HL-60/S4 treated with phorbol 12-myristate 13-acetate at 8.2 ng/mL for 4 days and 3 days (cell line): Measurements from ENCODE around the gene GIGYF1.

Experiments used
- in situ Hi-C: fragments of 300-500 bp; cut with MboI; formaldehyde crosslinking; loops from 2 replicates; pipeline ENCODE4 v1.15.0; 2022; ENCODE audit warnings: low sequenced_read_pairs

Gene GIGYF1

DNA sequence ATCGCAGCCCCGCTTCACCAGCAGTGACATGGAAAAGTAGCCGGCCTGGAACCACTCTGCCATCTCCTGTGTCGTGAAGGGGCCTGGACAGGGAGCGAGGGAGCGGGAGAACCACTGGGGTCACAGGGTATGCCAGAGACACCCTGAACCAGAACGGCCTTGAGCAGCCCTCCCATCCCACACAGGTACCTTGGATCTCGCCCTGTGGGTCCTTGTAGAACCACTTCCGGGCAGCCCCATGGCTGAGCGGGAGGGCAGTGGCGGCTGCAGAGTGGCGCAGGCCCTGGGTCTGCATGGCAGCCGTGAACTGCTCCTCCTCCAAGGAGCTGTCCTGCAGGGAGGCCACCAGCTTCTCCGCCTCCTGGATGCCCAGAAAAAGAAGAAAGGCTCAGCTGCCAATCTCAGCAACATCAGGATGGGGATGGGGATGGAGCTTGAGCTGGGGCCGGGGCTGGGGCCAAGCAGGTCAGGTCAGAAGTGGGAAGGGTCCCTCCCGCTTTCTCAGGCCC, 9.5 kb downstream of the GIGYF1 start:
- in situ Hi-C loops = no loop called here

DNA sequence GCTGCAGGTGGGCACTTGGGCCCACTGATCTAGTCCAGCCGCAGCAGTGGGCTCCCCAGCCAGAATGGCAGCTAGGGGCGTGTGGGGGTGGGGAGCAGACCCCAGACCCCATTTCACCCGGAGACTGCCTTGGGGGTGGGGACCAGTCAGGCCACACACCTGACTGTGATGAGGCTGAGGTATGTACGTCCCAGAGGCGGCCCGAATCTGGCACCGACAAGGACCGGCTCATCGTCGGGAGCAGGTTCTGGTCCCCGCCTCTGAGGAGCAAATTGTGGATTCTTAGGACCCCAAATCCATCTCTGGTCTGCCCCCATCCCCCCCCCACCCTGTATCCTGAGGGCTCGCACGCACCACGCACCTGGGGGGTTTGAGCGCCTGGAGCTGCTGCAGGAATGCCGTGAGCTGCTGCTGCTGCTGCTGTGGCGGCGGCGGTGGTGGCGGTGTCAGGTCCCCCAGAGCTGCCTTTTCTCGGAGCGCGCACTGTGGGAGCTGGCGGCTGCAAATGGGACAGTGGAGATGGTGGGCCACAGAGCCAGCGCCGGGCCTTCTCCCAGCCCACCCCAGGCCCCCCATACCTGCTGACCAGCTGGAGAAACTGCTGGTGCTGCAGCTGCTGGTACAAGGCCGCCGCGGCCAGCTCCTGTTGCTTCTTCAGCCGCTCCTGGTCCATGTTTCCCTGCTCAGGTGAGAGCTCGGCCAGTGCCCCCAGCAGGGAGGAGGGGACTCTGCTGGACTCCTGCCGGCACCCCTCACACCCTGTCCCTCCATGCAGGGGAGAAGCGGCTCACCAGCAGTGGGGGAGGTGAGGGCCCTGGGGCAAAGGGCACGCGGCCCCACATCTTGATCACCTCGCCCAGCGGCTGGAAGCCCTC, 10.2 kb downstream of the GIGYF1 start:
- in situ Hi-C loops = no loop called here

DNA sequence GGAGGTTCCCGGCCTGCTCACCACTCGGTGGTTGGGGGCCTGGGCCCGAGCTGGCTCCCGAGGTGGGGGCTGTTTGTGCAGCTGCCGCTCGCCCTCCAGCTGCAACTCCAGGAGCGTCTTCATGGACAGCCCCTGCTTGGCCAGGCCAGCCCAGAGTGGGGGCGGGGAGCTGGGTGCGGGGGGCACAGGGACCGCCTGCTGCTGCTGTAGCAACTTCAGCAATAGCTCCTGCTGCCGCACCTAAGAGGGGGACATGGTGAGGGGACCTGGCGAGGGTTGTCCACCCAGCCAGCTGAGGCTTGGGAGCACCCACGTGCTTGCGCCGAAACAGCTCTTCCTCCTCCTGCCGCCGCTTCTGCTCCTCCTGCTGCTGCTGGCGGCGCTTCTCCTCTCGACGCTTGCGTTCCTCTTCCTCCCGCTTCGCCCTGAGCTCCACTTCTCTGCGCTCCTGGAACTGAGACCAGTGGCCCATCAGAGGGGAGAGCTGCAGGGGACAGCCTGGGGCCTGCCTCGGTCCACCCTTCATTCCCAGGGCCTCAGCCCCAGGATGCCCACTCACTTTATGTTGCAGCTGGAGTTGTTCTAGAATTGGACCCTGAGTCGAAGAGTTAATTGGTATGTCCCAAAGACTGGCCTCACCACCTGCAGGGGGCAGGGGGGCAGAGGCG, 10.9 kb downstream of the GIGYF1 start:
- in situ Hi-C loops = no loop called here

DNA sequence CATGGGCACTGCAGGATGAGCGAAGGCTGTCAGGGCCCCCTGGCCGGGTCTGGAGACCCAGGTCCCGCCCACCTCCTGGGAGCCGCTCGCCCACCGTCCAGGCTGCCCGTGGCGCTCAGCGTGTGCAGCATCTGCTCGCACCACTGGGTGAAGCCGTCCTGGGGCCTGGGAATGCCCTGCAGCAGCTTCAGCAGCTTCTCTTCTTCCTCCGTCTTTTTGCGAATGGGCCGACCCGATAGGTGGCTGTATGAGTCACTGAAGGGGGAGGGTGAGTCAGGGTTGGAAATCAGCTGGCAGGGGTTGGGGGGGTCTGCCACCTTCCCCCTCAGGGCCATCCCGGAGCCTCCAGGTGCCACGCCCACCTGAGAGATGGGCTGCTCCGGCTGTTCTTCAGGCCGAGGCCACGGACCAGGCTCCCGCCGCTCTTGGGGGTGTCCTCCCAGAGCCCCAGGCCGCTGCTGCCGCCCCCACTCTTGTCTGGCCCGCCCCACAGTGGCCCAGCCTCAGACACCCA, 11.8 kb downstream of the GIGYF1 start:
- in situ Hi-C loops = no loop called here

DNA sequence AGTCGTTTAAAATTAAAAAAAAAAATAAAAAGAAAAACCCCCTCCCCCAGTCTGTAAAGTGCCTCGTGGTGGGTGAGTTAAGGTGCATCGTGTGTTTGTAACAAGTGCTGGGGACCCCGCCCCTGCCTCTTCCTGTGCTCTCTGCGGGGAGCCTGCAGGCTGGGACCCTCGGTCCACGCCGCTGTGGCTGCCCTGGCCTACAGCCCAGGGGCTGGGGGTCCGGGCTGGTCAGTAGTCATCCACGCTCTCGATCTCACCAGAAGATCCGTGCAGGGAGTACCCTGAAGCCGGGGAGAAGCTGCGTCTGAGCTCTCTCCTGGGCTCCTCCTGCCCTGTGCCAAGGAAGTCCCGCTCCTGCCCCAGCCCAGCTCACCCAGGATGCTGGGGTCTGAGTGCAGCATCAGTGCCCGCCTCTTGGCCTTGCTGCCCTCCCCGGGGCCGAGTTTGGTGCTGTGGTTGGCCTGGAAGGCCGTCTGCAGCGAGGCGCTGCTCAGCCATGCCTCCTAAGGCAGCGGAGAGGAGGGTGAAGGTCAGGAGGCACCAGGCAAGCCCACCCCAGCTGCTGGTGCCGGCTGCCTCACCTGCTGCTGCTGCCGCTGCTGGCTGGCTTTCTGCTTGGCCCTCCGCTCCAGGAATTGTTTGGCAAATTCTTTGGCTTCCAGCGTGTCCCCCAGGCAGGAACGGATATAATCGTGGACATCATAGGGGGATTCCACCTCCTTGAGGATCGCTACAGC, 12.4 kb downstream of the GIGYF1 start:
- in situ Hi-C loops = no loop called here

DNA sequence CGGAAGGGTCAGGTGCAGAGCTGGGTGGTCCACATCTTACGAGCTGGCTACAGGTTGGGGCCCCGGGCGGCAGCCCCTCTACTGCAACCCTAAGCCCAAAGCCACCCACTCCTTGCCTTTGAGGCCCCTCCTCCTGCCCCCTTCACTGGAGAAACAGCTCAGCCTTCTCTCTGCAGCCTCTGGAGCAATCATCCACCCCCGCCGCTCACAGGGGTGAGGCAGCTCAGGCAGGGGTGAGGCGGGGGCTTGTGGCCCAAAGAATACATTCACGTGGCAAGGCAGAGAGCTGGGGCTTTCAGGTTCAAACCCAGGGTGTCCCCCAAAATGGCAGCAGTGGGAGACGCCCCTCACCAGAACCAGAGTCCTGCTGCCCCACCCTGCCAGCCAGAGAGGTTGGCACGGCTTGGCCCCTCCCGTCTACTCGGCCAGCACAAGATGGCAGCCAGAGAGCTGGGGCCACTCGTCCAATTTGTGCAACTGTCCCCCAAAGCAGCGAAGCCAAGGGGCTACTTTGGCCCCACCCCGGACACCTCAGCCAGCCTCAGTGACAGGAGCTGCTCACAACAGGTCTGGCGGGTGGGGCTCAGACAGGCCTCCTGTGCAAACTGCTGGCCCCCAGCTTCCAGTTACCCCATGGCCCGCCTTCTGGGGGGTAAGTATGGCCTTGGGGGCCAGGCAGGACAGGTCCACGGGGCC, 13.3 kb downstream of the GIGYF1 start:
- in situ Hi-C loops = no loop called here

DNA sequence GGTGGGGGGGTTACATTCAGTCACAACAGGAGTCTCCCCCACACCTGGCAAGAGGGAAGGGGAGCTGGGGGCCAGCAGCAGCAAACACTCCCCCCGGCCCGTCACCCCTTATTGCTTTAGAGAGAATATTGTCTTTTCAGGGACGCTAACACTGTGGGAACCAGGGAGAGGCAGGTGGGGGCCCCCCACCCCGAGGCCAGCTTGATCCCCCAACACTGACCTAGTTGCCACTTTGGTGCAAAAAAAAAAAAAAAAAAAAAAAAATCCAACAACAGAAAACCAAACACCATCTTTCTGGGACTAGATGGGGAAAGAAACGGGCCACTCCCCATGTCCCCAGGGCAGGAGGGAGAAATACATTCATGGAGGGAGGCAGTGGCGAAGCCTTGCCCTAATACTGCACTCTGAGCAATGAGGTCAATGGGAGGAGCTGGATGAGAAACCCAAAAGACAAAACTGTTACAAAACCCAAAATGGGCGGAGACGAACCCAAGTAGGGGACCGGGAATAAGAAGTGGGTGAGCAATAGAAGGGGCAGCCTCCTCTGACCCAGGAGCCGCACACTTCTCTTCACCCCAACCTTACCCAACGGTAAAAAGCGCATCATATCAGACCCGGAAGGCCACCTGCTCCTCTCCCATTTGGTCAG, 14.0 kb downstream of the GIGYF1 start:
- in situ Hi-C loops = no loop called here

DNA sequence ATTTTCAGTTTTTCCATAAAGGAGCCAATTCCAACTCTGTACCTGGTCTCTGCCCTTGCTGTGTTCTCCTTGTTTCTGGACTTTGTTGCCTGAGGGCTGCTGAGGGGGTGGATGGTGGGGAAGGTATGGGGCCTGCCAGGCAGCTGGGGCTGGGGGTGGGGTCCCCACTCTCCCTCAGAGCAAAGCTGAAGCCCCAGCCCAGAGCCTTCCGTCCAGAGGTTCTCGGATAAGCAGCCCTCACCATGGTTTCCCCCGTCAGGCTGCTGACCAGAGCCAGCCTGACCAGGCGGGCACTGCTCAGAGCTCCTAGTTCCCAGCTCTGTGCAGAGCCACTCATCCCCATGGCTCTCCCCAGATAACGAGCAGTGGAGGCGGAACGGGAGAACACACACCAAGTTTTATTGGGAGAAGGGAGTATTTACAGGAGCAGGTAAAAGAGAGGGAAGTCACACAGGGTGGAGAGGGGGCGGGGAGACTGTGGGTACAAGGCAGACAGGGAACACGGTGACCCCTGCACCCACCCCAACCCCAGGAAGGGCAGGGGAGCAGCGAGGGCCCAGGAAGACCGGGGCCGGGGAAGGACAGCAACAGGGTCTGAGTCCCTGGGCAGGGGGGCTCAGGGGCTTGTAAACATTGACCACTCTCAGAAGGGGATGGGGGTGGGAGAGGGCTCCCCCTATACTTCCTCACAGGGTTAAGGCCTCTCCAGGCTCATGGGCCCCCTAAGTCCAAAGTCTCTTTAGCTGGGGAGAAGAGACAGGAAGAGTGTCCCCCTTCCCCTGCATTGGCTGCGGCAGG, 14.7 kb downstream of the GIGYF1 start:
- in situ Hi-C loops = no loop called here

DNA sequence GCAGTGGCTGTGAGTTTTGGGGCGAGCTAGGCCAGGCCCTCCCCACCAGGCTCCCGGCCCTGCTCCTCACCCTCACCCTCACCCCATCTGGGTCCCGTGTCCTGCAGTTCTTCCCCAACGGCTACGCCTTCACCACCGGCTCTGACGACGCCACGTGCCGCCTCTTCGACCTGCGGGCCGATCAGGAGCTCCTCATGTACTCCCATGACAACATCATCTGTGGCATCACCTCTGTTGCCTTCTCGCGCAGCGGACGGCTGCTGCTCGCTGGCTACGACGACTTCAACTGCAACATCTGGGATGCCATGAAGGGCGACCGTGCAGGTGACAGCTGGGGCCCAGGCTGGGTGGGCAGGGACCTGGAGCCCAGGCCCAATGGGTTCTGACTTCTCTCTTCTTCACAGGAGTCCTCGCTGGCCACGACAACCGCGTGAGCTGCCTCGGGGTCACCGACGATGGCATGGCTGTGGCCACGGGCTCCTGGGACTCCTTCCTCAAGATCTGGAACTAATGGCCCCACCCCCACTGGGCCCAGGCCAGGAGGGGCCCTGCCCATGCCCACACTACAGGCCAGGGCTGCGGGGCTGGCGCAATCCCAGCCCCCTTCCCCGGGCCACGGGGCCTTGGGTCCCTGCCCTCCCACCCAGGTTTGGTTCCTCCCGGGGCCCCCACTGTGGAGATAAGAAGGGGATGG, 15.6 kb downstream of the GIGYF1 start:
- in situ Hi-C loops = no loop called here

DNA sequence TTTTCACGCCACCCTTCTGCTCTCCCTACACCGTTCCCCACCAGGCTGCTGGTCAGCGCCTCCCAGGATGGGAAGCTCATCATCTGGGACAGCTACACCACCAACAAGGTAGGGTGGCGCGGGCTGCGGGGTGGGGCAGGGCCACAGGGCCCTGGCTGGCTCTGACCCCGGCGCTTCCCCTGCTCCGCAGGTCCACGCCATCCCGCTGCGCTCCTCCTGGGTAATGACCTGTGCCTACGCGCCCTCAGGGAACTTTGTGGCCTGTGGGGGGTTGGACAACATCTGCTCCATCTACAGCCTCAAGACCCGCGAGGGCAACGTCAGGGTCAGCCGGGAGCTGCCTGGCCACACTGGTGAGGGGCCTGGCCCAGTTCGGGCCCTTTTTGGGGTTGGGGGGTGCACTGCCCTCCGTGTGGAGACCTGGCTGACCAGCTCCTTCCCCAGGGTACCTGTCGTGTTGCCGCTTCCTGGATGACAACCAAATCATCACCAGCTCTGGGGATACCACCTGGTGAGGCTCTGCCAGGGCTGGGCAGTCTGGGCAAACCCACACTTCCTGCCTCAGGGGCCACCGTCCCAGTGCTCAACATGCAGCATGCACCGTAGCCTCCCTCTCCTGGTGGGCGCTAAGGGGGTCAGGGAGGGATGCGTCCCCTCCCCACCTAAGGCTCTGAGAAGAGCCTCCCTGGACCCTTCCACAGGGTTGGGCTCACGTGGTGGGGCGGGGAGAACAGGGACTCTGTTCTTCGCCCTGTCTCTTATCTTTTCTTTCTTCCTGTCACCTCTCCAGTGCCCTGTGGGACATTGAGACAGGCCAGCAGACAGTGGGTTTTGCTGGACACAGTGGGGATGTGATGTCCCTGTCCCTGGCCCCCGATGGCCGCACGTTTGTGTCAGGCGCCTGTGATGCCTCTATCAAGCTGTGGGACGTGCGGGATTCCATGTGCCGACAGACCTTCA, 16.5 kb downstream of the GIGYF1 start:
- in situ Hi-C loops = no loop called here

DNA sequence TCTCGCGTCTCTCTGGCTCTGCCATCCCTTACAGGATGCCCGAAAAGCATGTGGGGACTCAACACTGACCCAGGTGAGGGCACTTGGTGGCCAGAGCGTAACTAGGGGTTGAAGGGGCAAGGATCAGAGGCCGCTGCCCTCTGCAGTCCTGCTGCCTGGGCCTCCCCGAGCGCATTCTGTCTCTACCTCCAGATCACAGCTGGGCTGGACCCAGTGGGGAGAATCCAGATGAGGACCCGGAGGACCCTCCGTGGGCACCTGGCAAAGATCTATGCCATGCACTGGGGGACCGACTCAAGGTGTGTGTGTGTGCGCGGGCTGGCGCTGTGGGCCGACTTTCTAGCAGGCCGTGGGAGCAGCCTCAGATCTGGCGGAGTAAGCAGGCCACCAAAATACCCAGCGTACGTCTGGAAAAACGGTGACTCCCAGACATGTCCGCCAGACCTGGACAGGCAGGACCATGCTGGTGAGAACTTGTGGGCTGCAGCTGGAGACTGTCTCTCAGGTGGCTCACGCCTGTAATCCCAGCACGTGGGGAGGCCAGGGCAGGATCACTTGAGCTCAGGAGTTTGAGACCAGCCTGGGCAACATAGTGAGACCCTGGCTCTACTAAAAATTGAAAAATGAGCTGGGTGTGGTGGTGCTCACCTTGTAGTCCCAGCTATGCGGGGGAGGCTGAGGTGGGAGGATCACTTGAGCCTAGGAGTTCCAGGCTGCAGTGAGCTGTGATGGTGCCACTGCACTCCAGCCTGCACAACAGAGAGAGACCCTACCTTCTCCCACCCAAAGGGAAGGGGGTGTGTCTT, 17.3 kb downstream of the GIGYF1 start:
- in situ Hi-C loops = no loop called here

DNA sequence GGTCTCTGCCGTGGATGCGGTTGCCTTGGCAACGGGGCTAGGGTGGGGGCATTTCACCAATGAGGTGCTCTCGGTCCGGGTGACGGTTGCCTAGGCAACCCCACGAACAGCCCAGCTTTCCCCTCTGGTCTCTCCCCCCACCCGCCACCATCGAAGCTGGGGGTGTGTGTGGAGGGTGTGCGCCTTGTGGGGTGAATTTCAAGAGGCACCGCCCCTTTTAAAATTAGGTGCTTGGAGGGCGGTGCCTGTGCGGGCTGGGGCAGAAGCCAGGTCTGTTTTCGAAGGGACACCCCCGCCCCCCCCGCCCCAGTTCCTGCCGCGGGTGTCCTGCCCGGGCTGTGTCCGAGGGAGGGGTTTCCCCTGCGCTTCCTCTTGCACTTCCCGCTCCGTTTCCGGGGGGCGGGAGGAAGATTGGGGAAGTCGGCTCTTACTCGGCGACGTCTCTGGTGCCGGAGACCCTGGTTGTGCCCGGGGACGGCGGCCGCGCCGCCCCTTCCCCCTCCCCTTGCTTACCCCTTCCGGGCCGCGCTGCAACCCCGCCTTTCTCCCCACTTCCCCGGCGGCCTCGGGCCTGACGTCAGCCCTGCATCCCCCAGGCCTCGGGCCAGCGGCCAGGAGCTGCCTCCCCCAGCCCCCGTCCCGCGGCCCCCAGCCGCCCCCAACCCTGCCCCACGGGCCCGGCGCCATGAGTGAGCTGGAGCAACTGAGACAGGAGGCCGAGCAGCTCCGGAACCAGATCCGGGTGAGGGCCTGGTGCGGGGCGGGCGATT, 18.3 kb downstream of the GIGYF1 start:
- in situ Hi-C loops = no loop called here

DNA sequence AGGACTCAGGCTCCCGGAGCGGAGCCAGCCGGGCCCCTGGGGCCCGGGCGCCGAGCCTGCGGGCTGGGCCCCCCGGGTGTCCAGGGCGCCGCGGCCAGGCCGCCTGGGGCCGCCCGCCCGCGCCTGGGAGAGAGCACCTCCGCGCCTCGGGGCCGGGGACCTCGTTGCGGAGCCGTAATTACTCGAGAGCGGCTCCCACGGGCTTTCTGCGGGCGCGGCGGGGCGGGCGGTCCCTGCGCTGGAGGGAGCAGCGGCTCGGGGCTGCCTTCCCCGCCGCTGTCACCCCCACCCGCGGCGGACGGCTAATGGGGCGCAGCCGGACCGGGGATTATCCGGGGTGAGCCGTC, 19.0 kb downstream of the GIGYF1 start:
- in situ Hi-C loops = no loop called here

DNA sequence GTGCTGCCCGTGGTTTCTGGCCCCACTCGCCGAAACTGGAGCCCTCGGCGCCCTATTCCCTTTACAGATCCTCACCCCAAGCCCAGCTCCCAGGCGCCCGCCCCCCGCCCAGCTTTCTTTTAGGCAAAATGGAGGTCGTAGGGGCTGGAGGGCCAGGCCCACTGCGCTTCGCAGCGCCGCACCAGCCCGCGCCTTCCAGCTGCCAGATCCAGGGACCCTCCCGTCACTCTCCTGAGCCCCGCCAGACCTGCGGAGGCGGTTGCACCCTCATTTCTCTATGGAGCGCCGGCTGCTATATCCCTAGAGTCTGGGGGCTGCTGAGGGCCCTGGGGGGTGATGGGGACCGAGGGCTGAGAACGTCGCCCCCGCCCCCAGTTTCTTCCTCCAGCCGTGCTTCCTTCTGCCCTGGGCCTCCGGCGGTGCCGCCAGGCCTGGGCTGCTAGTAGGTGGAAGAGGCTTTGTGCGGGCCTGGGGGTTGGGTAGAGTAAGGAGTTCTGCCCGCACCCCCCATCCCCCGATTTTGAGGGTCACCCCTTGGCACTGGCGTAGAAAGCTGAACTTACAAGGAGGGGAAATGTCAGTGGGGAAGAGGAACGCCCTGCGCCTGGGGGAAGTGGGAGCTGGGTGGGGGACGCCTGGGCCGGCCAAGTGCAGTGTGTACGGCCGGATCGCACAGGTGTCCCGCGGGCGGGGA, 19.5 kb downstream of the GIGYF1 start:
- in situ Hi-C loops = no loop called here

DNA sequence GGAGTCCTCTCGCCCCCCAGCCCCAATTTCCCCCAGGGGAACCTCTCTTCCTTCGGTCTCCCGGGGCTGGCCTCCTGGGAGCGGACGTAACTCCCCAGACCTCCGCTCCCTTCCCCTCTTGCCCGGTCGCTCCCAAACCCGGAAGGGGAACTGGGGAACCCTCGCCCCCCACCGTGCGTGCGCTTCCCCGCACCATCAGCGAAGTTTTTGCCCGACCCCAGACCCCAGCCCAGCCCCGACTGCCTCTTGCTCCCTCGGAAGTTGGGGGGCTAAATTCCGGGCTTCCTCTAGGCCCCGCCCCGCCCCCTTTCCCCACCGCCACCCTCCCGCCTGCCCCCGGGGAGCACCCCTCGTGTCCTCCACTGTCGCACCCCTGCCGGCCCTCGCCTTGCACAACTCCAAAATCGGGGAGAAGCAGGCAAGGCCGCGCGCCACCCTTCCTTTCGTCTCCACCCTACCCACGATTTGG, 20.1 kb downstream of the GIGYF1 start:
- in situ Hi-C loops = no loop called here
